Daoy (cell line): ENCODE results near the gene NOM1. TPM values are rescaled to one million over a fixed set of nuclear protein-coding genes. Genes with fewer than 3 reads are reported as not detected.

Experiments used
- DNase-seq: peaks from one replicate; pipeline ENCODE4 v3.0.0-alpha.2; 2015; ENCODE audit warnings: low read depth
- total RNA-seq: library from RNA; depleted of rRNA; stranded (reverse); fragments of >200 nt; shearing (Covaris generic); gene quantifications from 2 replicates; pipeline ENCODE4 v1.2.3, GENCODE V29; 2014; rRNA removed

The NOM1 gene
- total RNA-seq, 1 experiment from 2014 or later, result 22.1 TPM

DNA sequence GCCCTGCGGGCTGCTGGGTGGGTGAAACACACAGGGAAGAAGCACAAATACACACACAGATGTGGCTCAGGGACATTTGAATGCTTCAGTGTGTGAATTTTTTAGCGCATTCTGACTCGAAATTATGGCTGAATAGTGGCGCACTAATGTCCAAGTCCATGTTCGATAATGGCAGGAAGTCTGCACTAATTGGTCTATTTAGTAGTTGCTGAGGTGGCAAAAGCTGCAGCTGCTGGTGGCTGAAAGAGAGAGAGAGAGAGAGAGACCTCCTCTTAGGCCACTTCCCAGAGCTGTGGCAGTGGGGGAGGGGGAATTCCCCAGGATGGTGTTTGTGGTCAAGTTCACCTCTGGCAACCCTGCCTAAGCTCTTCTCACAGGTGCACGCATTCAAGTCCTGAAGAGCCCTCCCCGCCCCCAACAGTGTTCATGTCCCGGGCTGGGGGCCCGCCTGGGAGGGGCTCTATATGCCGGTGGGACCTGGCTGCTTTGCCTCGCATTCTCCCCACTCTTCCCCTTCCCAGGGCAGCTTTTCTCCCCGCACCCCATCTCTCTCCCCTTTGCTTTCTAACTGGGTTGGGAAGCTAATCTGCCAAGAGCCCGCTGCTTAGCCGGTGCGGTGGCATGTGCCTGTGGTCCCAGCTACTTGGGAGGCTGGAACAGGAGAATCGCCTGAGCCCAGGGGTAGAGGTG, 67.0 kb downstream of the NOM1 start:
- no peak for DNase-seq

DNA sequence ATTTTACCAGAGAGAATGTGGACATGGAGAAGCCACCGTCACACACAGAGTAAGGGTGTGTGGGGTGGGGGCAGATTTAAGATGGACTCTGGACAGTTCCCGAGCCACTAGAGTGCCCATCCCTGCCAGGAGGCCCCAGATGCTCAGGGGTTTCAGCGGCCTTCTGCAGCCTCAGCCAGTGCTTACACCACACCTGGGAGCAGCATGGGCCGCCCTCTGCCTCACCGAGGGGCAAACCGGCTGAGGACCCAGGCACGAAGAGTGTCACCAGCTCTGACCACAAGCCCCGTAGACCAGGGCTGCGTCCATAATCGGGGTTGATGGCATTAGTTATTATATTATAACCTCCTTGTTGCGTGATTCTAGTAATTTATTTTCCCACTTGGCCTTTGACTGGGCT, 67.6 kb downstream of the NOM1 start:
- no peak for DNase-seq

DNA sequence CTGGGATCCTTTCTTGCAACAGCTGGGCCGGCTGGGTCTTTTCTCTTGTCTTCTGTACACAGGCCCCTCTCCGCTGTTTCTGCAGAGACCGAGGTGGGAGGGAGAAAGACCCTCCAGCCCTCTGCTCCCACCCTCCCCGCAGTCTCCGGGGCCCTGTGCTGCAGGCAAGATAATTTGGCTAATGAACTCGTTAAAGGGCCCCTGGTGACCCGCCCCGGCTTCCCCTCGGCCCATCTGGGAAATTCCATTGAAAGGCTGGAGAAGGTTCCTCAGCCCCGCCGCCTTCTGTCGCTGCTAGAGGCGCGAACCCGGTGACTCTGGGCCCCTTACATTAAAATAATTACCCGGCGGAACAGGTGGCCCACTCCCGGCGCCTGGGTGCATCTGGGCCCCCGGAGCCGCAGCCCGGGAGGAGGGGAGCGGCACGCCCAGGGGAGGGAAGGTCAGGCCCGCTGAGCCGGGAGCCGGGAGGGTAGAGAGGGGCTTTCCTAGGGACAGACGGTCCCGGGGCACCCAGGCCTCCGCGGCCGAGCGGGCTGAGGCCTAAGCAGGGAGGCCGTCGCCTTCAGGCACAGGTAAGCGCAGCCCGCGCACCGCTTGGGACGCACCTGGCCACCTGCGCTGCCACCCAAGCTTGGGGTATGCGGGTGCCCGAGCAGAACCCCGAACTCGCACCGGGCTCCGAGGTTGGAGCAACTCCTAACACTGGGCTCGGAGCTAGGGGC, 68.3 kb downstream of the NOM1 start:
- DNase-seq, result no peak

DNA sequence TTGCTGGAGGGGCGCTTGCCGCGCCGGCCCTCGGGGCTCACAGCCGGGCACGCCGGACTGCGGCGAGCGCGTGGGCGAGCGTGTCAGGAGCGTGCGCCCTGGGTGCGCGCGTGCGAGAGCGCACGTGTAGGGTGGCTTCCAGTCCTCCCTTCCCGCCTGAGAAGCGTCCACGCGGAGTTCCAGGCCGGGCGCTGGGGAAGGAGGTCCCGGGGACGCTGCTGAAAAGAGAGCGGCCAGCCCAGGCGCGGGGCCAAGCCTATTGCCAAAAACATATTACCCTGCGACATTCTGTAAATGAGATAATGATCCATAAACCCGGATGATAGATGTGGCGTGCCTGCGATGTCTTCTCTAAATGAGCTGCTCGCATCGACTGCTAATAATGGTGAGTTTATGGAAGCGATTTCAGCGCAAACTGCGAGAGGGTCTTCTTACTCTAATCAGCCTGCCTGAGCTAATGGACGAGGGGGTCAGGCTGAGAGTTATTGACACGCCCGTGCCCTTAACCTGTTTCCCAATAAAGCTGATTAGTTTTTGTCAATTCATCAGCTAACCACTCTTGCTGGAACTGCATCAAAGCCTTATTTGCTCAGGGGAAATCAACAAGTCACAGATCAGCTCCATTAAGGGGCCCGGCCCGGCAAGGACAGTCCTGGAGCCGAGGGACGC, 69.0 kb downstream of the NOM1 start:
- DNase-seq, result no peak

DNA sequence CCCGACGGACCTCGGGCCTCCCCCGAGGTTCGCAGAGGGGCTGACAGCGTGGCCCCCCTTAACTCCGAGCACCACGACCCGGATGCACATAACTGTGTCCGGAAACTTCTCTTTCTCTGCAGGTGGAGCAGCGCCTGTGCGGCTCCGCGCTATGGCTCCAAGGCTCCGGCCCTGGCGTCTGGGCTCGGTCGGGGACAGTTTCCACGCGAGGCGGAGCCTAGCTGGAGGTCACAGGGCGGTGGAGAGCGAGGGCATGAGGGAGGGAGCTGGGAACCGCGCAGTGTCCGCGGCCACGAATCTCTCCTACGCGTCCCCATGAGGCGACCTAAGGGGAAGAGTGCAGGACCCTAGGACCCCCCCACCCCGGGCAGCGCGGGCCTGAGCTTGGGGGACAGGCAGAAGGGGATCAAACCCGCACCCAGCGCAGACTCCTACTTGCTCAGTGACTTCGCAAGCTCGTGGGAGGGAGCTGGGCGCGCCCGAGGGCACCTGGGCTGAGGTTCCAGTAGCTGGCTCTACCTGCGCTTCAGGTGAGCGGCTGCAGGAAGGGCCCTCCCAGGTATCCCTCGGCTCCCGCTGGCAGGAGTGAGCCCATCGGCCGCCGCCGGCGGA, 69.6 kb downstream of the NOM1 start:
- DNase-seq, result no peak

- no peak for DNase-seq
Measured at GRCh38 chr7:157019718-157020451, 70.4 kb downstream of the NOM1 start.

DNA sequence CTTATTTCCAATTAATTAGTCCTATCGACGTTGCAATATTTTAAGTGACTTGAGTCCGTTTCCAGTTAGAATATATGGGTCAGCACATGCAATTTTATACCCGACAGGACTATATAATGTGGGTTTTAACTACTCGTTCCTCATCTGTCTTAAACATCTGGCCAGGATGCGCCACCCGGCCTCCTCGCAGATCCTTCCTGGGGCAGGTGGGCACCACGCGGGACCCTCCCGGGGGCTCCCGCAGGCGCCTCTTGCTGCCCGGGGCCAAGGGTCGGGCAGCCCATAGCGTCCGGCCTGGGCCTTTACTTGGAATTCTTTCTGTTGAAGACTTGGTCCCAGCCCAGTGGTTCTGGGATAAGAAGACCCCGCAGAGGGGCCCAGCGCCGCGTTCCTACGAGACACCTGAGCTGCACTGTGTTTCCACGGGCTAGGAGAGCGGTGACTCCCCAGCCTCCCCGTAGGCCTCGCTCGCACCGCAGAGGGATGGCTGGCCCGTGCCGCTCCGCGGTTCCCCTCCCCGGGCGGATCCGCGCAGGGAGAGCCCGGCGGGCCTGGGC, 71.1 kb downstream of the NOM1 start:
- DNase-seq, result peak; percentile 37

- peak; percentile 36 for DNase-seq
Measured at GRCh38 chr7:157021071-157021870, 71.8 kb downstream of the NOM1 start.

- peak; percentile 10 for DNase-seq
Measured at GRCh38 chr7:157021871-157022680, 72.6 kb downstream of the NOM1 start.

Other genes with a start within 250 kb of the NOM1 start
- gene LMBR1, start 56.5 kb upstream of the NOM1 start, total RNA-seq, result 45.0 and 62.6 TPM in 2 replicates
- gene MNX1, start 61.0 kb downstream of the NOM1 start, total RNA-seq, result 4.4 and 6.3 TPM in 2 replicates
- gene UBE3C, start 189.2 kb downstream of the NOM1 start, total RNA-seq, result 114 and 115 TPM in 2 replicates